ENCODE results near the gene ST6GALNAC2.

ST6GALNAC2 gene

GRCh38 chr17:76601065-76601464, 15.4 kb upstream of the ST6GALNAC2 start:
- Histone ChIP-seq H3K4me1 (ENCODE audit: control insufficient read depth, low read length) (no peaks in the 10 kb centered on the region), H3K9me3 (ENCODE audit: control insufficient read depth, insufficient read depth, low read length) (no peaks in the 10 kb centered on the region), H3K9me2 (replicated peaks; ENCODE audit: control insufficient read depth, low read length) (no peaks in the 10 kb centered on the region), H4K20me1 (ENCODE audit: control insufficient read depth, insufficient read depth, low read depth, low read length) (no peaks in the 10 kb centered on the region), H3K27ac (ENCODE audit: low read depth, low read length) (no peak overlapping the region), H3K79me2 (ENCODE audit: control insufficient read depth, low read length) (no peaks in the 10 kb centered on the region), H3K4me2 (ENCODE audit: low read length) (no peak overlapping the region), H3K36me3 (ENCODE audit: control insufficient read depth, low read length) (no peaks in the 10 kb centered on the region), H3F3A (ENCODE audit: control insufficient read depth, insufficient read depth) (no peaks in the 10 kb centered on the region), H3K4me3 (ENCODE audit: low read length) (no peak overlapping the region), H3K27me3 (ENCODE audit: control insufficient read depth, low read length) (peaks cover 31% of the 10 kb centered on the region; the same call in 1 of the 2 replicates)
- TF ChIP-seq, protein P1, sequence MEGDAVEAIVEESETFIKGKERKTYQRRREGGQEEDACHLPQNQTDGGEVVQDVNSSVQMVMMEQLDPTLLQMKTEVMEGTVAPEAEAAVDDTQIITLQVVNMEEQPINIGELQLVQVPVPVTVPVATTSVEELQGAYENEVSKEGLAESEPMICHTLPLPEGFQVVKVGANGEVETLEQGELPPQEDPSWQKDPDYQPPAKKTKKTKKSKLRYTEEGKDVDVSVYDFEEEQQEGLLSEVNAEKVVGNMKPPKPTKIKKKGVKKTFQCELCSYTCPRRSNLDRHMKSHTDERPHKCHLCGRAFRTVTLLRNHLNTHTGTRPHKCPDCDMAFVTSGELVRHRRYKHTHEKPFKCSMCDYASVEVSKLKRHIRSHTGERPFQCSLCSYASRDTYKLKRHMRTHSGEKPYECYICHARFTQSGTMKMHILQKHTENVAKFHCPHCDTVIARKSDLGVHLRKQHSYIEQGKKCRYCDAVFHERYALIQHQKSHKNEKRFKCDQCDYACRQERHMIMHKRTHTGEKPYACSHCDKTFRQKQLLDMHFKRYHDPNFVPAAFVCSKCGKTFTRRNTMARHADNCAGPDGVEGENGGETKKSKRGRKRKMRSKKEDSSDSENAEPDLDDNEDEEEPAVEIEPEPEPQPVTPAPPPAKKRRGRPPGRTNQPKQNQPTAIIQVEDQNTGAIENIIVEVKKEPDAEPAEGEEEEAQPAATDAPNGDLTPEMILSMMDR (IDR thresholded peaks at IDR 0.05; ENCODE audit: low read depth, low read length, poor library complexity, severe bottlenecking) = no peak
- TF ChIP-seq EZH2phosphoT487 (IDR thresholded peaks at IDR 0.05; ENCODE audit: borderline replicate concordance, low read length) = no peak

GRCh38 chr17:76599694-76600460, 14.2 kb upstream of the ST6GALNAC2 start:
- no peaks in the 10 kb centered on the region for H3K36me3 ChIP-seq (ENCODE audit: control insufficient read depth, low read length)
- no peak overlapping the region for H3K4me2 ChIP-seq (ENCODE audit: low read length)
- H3K27me3 ChIP-seq (ENCODE audit: control insufficient read depth, low read length) = peaks cover 24% of the 10 kb centered on the region; the same call in 1 of the 2 replicates
- H3K79me2 ChIP-seq (ENCODE audit: control insufficient read depth, low read length) = no peaks in the 10 kb centered on the region
- H3K9me2 ChIP-seq (replicated peaks; ENCODE audit: control insufficient read depth, low read length) = no peaks in the 10 kb centered on the region
- no peak overlapping the region for H3K27ac ChIP-seq (ENCODE audit: low read depth, low read length)
- no peaks in the 10 kb centered on the region for H3K9me3 ChIP-seq (ENCODE audit: control insufficient read depth, insufficient read depth, low read length)
- H4K20me1 ChIP-seq (ENCODE audit: control insufficient read depth, insufficient read depth, low read depth, low read length) = no peaks in the 10 kb centered on the region
- H3K4me3 ChIP-seq (ENCODE audit: low read length) = no peak overlapping the region
- no peaks in the 10 kb centered on the region for H3F3A ChIP-seq (ENCODE audit: control insufficient read depth, insufficient read depth)
- TF ChIP-seq, protein P1 (IDR thresholded peaks at IDR 0.05; ENCODE audit: low read depth, low read length, poor library complexity, severe bottlenecking) = no peak
- H3K4me1 ChIP-seq (ENCODE audit: control insufficient read depth, low read length) = no peaks in the 10 kb centered on the region

DNA sequence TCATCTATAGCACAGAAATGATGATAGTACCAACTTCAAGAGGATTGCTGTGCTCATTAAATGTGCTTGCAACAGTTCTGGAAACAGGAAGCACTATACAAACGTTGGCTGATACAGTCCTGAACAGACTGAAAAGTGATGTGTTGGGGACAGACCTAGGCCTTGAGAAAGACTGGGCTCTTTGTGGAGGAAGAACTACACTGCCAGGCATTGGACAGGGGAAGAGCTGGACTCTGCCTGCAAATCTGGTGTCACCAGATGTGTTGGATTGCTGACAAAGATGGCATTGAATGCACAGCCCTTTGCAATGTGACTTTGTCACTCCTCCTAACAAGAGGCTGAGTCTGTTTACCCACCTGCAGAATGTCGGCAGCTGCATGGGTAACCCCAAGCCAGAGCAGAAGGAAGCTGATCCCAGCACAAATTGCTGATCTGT, 12.4 kb upstream of the ST6GALNAC2 start:
- H3K9me2 ChIP-seq (replicated peaks; ENCODE audit: control insufficient read depth, low read length) = no peaks in the 10 kb centered on the region
- H3K9me3 ChIP-seq (ENCODE audit: control insufficient read depth, insufficient read depth, low read length) = no peaks in the 10 kb centered on the region
- H3K4me2 ChIP-seq (ENCODE audit: low read length) = no peak overlapping the region
- TF ChIP-seq, protein P1 (IDR thresholded peaks at IDR 0.05; ENCODE audit: low read depth, low read length, poor library complexity, severe bottlenecking) = no peak
- TF ChIP-seq EZH2phosphoT487 (IDR thresholded peaks at IDR 0.05; ENCODE audit: borderline replicate concordance, low read length) = no peak
- H3K27ac ChIP-seq (ENCODE audit: low read depth, low read length) = no peak overlapping the region
- no peak overlapping the region for H3K4me3 ChIP-seq (ENCODE audit: low read length)
- no peaks in the 10 kb centered on the region for H3K79me2 ChIP-seq (ENCODE audit: control insufficient read depth, low read length)
- no peaks in the 10 kb centered on the region for H3K4me1 ChIP-seq (ENCODE audit: control insufficient read depth, low read length)
- peaks cover 23% of the 10 kb centered on the region; the same call in 1 of the 2 replicates for H3K27me3 ChIP-seq (ENCODE audit: control insufficient read depth, low read length)
- H4K20me1 ChIP-seq (ENCODE audit: control insufficient read depth, insufficient read depth, low read depth, low read length) = no peaks in the 10 kb centered on the region
- no peaks in the 10 kb centered on the region for H3F3A ChIP-seq (ENCODE audit: control insufficient read depth, insufficient read depth)
- H3K36me3 ChIP-seq (ENCODE audit: control insufficient read depth, low read length) = no peaks in the 10 kb centered on the region
